GM15510 (cell line): ENCODE measurements around the gene SERPINE1.

ENCODE experiments used
- POLR2A ChIP-seq: IDR thresholded peaks from 3 replicates; pipeline ENCODE4 v1.6.1; 2011; ENCODE audit warnings: borderline replicate concordance; ENCODE audit not compliant: insufficient read length; ENCODE audit errors: extremely low read depth

SERPINE1 gene

DNA sequence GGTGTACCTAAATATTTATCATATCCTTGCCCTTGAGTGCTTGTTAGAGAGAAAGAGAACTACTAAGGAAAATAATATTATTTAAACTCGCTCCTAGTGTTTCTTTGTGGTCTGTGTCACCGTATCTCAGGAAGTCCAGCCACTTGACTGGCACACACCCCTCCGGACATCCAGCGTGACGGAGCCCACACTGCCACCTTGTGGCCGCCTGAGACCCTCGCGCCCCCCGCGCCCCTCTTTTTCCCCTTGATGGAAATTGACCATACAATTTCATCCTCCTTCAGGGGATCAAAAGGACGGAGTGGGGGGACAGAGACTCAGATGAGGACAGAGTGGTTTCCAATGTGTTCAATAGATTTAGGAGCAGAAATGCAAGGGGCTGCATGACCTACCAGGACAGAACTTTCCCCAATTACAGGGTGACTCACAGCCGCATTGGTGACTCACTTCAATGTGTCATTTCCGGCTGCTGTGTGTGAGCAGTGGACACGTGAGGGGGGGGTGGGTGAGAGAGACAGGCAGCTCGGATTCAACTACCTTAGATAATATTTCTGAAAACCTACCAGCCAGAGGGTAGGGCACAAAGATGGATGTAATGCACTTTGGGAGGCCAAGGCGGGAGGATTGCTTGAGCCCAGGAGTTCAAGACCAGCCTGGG, 11.4 kb downstream of the SERPINE1 start:
- TF ChIP-seq POLR2A = no peak

DNA sequence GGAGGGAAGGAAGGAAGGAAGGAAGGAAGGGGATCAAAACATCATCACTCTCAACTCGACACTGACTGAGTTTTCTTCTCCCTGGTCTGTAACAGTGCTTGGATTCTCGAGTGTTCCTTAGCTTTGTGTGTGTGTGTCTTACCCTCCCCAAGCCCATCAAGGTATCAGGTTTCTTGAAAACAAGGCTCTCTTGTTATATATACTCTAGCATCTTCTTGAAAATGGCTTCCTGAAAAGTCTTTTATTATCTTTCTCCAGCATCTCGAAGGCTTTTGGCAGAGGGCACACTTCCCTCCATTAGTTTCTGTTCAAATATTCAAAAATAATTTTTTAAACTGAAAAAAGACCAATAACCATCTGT, 13.4 kb downstream of the SERPINE1 start:
- TF ChIP-seq POLR2A = no peak

DNA sequence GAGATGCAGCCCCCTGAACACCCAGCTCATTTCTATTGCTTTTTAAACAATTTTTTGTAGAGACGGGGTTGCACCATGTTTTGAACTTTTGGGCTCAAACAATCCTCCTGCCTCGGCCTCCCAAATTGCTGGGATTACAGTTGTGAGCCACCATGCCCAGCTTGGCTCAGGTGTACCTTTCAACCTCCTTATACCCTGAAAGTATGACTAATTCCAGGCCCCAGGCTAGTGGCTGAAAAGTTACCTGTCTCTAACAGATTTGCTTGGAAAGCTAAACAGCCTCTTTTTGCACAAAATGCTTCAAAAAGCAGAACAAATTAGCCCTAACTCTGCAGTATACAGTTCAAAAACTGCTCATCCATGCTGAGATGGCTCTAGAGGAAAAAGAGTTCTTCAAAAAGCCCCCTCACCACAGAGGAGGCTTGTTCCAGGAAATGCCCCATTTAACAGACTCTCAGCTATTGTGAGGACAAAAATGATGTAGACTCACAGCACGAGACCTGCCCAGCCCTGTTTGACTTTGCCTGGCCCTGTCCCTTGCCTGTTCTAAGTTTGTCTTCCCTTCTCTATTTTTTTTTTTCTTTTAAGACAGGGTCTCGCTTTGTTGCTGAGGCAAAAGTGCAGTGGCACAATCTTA, 14.0 kb downstream of the SERPINE1 start:
- no peak for TF ChIP-seq POLR2A

DNA sequence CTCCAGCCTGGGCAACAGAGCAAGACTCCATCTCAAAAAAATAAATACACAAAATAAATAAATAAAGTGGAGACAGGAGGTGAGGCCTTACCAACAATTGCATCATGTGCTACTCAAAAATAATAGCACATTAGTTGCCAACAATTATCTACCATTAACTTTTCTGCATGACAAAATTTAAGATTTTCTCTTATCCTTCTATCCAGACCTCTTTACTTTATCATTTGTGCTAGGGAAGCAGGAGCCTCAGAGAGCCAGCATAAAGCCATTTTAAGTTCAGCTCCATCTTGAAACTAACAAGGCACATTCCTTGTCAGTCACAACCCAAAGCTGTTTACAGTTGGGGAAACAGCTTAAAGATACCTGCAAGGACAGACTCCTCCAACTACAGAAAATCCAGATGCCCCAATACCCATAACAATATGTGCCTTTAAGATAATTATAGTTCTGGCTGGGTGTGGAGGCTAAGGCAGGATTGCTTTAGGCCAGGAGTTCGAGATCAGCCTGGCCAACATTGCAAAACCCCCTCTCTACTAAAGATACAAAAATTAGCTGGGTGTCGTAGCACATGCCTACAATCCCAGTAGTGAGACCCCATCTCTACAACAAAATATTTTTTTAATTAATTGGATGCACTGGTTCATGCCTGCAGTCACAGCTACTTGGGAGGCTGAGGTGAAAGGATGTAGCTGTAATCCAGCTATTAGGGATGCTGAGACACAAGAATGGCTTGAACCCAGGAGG, 25.2 kb downstream of the SERPINE1 start:
- TF ChIP-seq POLR2A = no peak

DNA sequence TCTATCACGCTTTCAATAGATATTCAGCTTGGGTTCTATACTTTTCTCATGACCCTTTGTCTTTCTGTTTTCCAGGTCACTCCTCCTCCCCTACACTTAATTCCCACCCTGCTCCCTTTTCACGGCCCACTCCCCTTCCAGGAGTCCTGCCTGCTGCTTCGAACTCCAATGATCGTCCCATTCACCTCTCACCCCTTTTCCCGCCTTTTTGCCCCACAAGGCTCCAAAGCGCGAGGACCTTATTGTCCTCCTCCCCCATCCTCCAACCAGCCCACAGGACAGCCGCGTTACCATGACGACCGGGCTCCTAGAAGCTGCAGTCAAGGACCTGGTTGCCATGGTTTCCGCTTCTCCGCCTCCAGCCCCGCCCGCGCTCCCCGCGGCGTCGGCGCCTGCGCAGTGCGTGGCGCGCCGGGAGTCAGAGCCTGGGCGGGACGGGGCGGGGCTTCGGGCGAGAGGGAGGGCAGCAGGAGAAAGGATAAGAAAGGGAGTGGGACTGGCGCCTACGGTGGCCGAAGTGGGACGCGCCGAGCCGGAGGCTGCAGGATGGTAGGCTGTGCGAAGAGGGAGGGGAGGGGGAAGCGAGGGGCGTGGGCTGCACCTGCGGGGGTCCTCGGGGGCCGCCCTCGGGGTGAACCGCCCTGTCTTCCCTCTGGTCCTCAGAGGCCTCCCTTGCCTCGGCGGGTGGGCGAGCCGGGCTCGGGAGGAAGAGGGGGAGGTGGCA, 27.2 kb downstream of the SERPINE1 start, which contains the start of gene AP1S1:
Gene AP1S1 (plus strand): TSS at position 508 of the 724 bp plus-strand sequence. CDS start 39 bp downstream, at position 547.
- TF ChIP-seq POLR2A = peak; percentile 52

DNA sequence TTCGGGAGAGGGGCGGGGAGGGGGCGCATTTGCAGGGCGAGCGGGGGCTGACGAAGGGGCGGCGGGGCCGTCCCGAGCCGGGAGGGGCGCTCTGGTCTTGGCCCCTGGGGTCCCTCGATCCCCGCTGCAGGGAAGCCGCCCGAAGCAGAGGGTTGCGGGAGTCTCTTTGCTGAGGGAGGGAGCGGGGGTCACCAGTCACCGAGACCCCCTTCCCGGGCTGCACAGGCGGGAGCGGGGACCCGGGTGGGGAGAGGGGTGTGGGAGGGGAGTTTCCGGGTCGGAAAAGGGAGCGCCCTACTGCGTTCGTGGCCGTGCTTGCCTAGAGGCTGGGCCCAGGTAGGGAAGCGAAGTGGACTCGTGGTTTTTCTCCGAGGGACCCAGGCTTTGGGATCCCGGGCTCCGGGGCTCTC, 27.8 kb downstream of the SERPINE1 start:
- TF ChIP-seq POLR2A = no peak

DNA sequence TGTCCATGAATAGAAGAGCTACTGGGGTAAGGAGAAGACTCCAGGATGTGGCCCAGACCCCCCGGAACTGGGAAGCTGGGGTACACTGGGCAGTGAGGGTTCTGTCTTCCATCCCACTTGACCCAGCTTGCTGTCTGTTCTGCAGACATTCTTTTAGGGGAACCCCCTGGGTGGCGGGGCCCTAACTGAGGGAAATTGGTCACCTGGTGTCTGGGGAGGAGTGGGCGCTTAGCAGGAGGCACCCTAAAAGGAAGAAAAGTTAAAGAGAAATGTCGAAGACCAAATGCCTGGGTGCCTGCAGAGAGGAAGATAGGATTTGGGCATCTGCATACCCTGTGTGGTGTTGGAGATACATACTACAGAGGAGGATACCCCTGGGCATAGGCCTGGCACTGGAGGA, 28.4 kb downstream of the SERPINE1 start:
- TF ChIP-seq POLR2A = no peak

DNA sequence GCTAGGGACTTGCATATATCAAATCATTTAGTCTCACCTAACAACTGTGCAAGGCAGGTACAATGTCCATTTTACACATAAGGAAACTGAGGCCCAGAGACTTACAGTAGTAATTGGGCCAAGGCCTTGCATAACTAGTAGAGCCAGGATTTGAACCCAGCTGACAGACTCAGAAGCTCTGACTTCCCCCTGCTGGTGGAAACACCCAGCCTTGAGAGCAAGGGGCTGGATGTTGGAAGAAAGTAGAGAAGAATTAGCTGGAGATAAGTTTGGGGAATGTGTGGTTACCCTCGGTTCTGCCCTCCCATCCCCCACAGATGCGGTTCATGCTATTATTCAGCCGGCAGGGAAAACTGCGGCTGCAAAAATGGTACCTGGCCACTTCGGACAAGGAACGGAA, 29.4 kb downstream of the SERPINE1 start:
- TF ChIP-seq POLR2A = no peak

DNA sequence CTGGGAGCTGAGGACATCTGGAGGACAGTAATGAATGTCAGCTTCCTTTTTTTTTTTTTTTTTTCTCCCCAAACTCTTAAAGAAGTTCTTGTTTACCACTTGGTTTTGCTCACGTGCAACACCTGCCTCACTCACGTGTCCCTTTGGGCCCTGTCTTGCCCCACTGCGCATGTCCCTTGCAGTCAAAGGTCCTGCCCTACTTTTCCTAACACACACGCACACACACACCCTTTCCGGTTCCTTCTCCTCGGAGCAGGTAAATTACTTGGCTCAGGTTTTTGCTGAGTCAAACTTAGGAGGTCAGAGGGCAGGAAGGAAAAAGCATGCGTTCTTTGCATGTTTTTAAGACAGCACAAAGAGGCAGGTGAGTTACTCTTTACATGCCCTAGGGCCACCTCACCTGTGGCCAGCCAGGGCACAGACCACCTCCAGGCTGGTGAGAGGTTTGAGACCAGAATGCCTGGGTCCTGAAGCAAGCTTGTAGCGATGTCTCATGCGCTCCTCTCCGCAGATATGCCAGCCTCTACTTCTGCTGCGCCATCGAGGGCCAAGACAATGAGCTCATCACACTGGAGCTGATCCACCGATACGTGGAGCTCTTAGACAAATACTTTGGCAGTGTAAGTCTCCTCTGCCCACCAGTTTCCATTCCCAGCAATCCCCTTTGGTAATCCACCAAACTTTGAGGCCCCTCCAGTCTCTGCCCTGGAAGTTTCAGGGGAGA, 30.1 kb downstream of the SERPINE1 start:
- TF ChIP-seq POLR2A = no peak

DNA sequence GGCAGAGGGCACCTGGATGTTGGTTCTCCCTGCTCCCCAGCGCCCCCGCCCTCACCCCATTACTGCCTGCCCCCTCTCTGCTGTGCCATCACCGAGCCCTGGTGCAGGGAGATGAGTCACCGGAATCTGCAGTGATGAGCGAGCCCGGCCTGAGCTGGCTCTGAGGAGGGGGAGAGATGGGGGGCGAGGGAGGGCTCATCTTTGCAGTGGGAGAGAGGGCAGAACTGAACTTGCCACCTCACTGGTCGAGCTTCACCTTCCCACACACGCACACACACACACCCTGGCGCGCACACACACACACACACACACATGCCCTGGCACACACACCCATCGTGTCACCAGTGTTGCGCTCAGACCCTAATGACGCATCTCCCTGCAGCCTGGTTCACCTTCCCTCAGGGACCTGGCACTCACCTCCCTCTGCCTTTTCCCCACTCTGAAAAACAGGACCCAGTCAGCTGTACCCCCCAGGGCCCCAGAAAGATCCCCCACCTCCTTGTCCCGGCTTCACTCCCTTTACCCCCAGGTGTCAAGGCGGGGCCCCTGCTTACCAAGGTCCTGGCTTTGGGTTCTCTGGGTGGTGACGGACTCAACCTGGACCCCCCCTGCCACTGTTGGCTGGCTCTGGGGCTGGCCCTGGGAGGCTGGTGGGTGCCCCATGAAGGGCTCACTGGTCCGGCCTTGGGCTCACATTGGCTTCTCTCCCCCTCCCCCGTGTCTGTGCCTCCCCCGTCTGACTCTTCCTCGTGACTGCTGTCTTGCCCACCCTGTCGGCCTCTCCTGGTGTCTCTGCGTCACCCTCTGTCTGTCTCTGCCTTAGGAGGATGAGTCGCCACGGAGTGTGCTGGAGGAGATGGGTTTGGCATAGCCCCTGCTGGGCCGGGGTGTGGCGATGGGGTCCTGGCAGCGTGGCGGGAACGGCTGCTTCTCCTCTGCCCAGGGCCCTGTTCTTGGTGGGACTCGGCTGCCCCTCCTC, 33.1 kb downstream of the SERPINE1 start:
- TF ChIP-seq POLR2A = no peak

DNA sequence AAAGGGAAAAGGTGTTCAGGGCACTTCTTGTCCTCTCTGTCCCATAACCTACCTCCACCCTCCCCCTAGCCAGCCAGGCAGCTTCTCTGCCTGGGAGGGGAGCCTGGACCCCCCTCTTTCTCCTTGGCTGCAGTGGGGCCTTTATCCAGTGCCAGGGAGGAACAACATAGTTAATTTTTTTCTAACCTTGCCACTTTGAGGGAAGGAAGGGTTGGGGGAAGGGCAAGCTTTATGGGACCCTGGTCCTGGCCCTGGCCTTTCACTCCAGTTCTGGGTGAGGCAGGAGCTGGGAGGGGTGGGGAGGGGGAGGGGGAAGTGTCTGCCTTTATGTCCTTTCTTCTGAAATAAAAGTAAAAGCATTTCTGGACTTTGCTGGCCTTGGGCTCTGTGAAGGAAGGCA, 34.0 kb downstream of the SERPINE1 start:
- no peak for TF ChIP-seq POLR2A

DNA sequence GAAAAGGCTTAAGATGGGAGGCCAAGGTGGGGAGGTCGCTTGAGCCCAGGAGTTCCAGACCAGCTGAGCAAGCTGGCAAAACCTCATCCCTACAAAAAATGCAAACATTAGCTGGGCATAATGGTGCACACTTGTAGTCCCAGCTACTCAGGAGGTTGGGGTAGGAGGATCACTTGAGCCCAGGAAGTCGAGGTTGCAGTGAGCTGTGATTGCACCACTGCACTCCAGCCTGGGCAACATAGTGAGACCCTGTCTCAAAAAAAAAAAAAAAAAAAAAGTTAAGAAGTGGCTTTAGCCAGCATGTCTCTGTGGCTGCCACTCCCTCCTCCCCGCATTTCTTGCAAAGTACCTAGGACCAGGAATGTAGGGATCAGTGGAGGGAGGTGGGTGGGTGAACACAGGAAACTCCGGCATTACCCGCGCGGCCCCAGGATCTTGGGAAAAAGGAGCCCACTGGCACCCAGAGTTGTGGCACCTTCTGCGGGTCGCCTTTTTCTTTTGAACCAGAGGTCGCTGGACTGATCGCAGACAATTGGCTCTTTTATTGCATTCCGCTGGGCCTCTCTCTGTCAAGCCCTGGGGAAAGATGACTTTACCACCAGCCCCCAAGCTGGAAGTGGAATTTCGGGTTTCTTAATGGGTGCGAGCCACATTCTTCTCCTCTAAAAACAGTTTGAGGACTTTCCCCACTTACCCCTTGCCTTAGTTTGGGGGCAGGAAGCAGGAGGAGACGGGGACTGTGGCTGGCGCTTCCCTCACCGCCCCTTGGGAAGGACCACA, 35.0 kb downstream of the SERPINE1 start:
- no peak for TF ChIP-seq POLR2A
